Endothelial cell of umbilical vein (primary cell): ENCODE data around the gene RBMS3. TPM values are rescaled to one million over a fixed set of nuclear protein-coding genes. Genes with fewer than 3 reads are reported as not detected.

Source experiments
- BruUV-seq: library from RNA; stranded (reverse); fragments of 400-500 nt; replicated peaks from 2 replicates; lab custom pipeline; 2021; lab: Mats Ljungman, UMichigan
- CTCF ChIA-PET: fragments of 300-600, 350-600 bp; sonication (Branson Sonifier 250); formaldehyde crosslinking; loops from one replicate; lab custom pipeline; 2021; ENCODE audit warnings: antibody characterized with exemption, inconsistent platforms; lab: Charles Lee
- POLR2A ChIA-PET: fragments of 300-600, 350-600 bp; sonication (Branson Sonifier 250); formaldehyde crosslinking; loops from one replicate; lab custom pipeline; 2021; ENCODE audit warnings: antibody characterized with exemption, inconsistent platforms; lab: Charles Lee
- DNase-seq: peaks from one replicate; pipeline ENCODE4 v3.0.0-alpha.2; 2011; ENCODE audit warnings: low read depth, low spot score
- FAIRE-seq: peaks from 2 replicates; lab custom pipeline; 2011; peaks lifted over from hg19 to GRCh38; lab: Jason Lieb, UNC
- H2AFZ ChIP-seq: 2 replicates; pipeline ENCODE4 v1.6.0; 2012; ENCODE audit warnings: low read depth, low read length, control low read depth, inconsistent platforms
- H3K27ac ChIP-seq: 2 replicates; pipeline ENCODE4 v1.5.1; 2011; ENCODE audit warnings: low read depth, mild to moderate bottlenecking, control low read depth, low read length, moderate library complexity; ENCODE audit not compliant: insufficient read depth
- H3K27me3 ChIP-seq, 2 experiments: 2 replicates each; pipeline versions ENCODE4 v1.6.0 to v1.6.1; 2011; ENCODE audit warnings: low read length in 2 of 2, mixed read lengths in 1 of 2; ENCODE audit not compliant: control insufficient read depth in 2 of 2, insufficient read depth in 2 of 2
- H3K36me3 ChIP-seq, 2 experiments: 2 replicates in 1 of 2; 3 replicates in 1 of 2; pipeline ENCODE4 v1.5.1; 2011; ENCODE audit warnings: low read length in 2 of 2, mild to moderate bottlenecking in 1 of 2, moderate library complexity in 1 of 2; ENCODE audit not compliant: control insufficient read depth in 2 of 2, insufficient read depth in 2 of 2; ENCODE audit errors: extremely low read depth in 1 of 2
- H3K4me1 ChIP-seq: 3 replicates; pipeline ENCODE4 v1.5.1; 2011; ENCODE audit warnings: mild to moderate bottlenecking, low read length; ENCODE audit not compliant: control insufficient read depth, insufficient read depth; ENCODE audit errors: extremely low read depth
- H3K4me2 ChIP-seq: 2 replicates; pipeline ENCODE4 v1.6.1; 2011; ENCODE audit warnings: low read length, control low read depth, mixed read lengths; ENCODE audit not compliant: insufficient read depth
- H3K4me3 ChIP-seq, 3 experiments: fragments of 200-600 bp in 1 of 3; sonication (generic), shearing (Covaris generic) in 1 of 3; replicated peaks in 1 of 3; 2 replicates each; pipeline ENCODE4 v1.5.1; 2011 to 2016; ENCODE audit warnings: control low read depth in 3 of 3, low read length in 3 of 3, mild to moderate bottlenecking in 2 of 3, inconsistent platforms in 1 of 3, low read depth in 1 of 3, moderate library complexity in 1 of 3; ENCODE audit not compliant: insufficient read depth in 1 of 3
- H3K79me2 ChIP-seq: 2 replicates; pipeline ENCODE4 v1.6.0; 2012; ENCODE audit warnings: low read length, inconsistent platforms; ENCODE audit not compliant: control insufficient read depth, insufficient read depth
- H3K9ac ChIP-seq: replicated peaks from 2 replicates; pipeline ENCODE3; 2011; ENCODE audit warnings: low read length, control low read depth; ENCODE audit not compliant: insufficient read depth; ENCODE audit errors: extremely low read depth
- H3K9me1 ChIP-seq: replicated peaks from 3 replicates; pipeline ENCODE4 v1.6.0; 2011; ENCODE audit warnings: mild to moderate bottlenecking, low read length; ENCODE audit not compliant: control insufficient read depth, insufficient read depth; ENCODE audit errors: extremely low read depth
- H3K9me3 ChIP-seq: replicated peaks from 2 replicates; pipeline ENCODE4 v1.5.1; 2012; ENCODE audit warnings: low read length, inconsistent platforms; ENCODE audit not compliant: control insufficient read depth, insufficient read depth
- H4K20me1 ChIP-seq: replicated peaks from 2 replicates; pipeline ENCODE3; 2011; ENCODE audit warnings: mild to moderate bottlenecking, low read length; ENCODE audit not compliant: control insufficient read depth, insufficient read depth; ENCODE audit errors: extremely low read depth
- EZH2 ChIP-seq: IDR thresholded peaks from 2 replicates; pipeline ENCODE4 v1.6.1; 2012; ENCODE audit warnings: borderline replicate concordance, low read depth, mild to moderate bottlenecking, moderate library complexity, low read length, inconsistent platforms; ENCODE audit not compliant: severe bottlenecking
- FOS ChIP-seq: IDR thresholded peaks from 2 replicates; pipeline ENCODE4 v1.6.1; 2011; ENCODE audit warnings: mild to moderate bottlenecking, low read length, moderate library complexity, borderline replicate concordance; ENCODE audit not compliant: insufficient read depth
- GATA2 ChIP-seq: IDR thresholded peaks from 2 replicates; pipeline ENCODE4 v1.7.0; 2011; ENCODE audit warnings: low read depth, mild to moderate bottlenecking, moderate library complexity, mixed read lengths, low read length; ENCODE audit not compliant: insufficient read length, insufficient read depth
- JUN ChIP-seq: IDR thresholded peaks from 2 replicates; pipeline ENCODE4 v1.6.1; 2011; ENCODE audit warnings: borderline replicate concordance, low read depth; ENCODE audit not compliant: insufficient read length, insufficient read depth
- MYC ChIP-seq: IDR thresholded peaks from one replicate; pipeline ENCODE4 v1.6.1; 2011; ENCODE audit warnings: mild to moderate bottlenecking, low read depth, low read length
- POLR2A ChIP-seq: IDR thresholded peaks from 2 replicates; pipeline ENCODE4 v1.6.1; 2012; ENCODE audit warnings: low read depth, mild to moderate bottlenecking, control low read depth, low read length
- POLR2AphosphoS5 ChIP-seq: IDR thresholded peaks from 2 replicates; pipeline ENCODE4 v1.6.1; 2012; ENCODE audit warnings: low read depth, mild to moderate bottlenecking, control low read depth, low read length, moderate library complexity; ENCODE audit not compliant: insufficient read depth
- dilution Hi-C: fragments of 300-500 bp; cut with MboI; formaldehyde crosslinking; loops from one replicate; pipeline ENCODE4 v1.15.0; 2019; ENCODE audit warnings: low sequenced_read_pairs; ENCODE audit not compliant: extremely low pct_ligation_motif_present
- intact Hi-C: fragments of 100-400 bp; cut with micrococcal nuclease; formaldehyde crosslinking; loops from one replicate; pipeline ENCODE4 v1.10.0; 2022
- polyA plus RNA-seq, 4 experiments: library from polyadenylated mRNA; depleted of rRNA in 3 of 4; stranded (reverse) in 3 of 4; unstranded in 1 of 4; fragments of >200 nt; gene quantifications; 2 replicates each; pipeline versions ENCODE4 v1.2.1 to v1.2.3, GENCODE V29; 2011 to 2012; ENCODE audit warnings: missing spikeins in 1 of 4
- total RNA-seq: library from RNA; stranded (reverse); gene quantifications from 2 replicates; pipeline ENCODE4 v1.2.3, GENCODE V29; 2021
- TF ChIP-seq, protein P1 (sequence below), 2 donors: IDR thresholded peaks; 1 replicate in 1 of 2; 2 replicates in 1 of 2; pipeline ENCODE4 v1.5.1; 2011; ENCODE audit warnings: low read length in 2 of 2, mild to moderate bottlenecking in 2 of 2, moderate library complexity in 2 of 2, control low read depth in 1 of 2, inconsistent platforms in 1 of 2, low read depth in 1 of 2; ENCODE audit not compliant: insufficient read depth in 1 of 2; ENCODE audit errors: extremely low read depth in 1 of 2
- TF ChIP-seq, protein P2 (sequence below): IDR thresholded peaks from 2 replicates; pipeline ENCODE4 v1.6.1; 2011; ENCODE audit not compliant: insufficient read depth, insufficient read length

The RBMS3 gene
- total and polyA plus RNA-seq, 2 donors (not counting 3 experiments of a cell fraction or from before 2014, with no cell fraction given): 13.6 to 42.3 TPM

DNA sequence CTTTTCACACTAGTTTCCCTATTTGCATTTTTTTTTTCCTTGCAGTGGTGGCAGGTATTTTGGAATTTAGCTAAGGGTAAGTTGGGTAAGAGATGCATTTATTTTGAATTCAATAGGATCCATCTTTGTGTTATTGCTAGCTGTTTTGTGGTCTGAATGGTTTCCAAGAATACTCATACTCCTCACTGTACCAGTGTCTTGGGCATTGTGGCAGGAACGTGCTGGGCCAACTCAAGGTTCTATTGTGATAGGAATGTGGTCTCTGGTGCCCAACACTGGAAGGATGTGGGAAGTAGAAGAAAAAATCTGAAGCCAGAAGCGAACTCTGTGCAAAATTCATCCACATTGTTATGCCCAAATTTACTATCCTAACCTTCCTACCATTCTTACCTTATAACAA, 135.6 kb downstream of the RBMS3 start:
- H3K27me3 ChIP-seq: no peaks in the 10 kb centered on the region
- H2AFZ ChIP-seq: no peak overlapping the region
- no peaks in the 10 kb centered on the region for H3K36me3 ChIP-seq
- no peak overlapping the region for H3K27ac ChIP-seq
- dilution Hi-C loops: no loop called here
- no peaks in the 10 kb centered on the region for H3K9me1 ChIP-seq
- H4K20me1 ChIP-seq: no peaks in the 10 kb centered on the region
- no peak overlapping the region for H3K4me2 ChIP-seq
- no peaks in the 10 kb centered on the region for H3K9me3 ChIP-seq
- POLR2A ChIA-PET: no interaction called here
- TF ChIP-seq, protein P1, sequence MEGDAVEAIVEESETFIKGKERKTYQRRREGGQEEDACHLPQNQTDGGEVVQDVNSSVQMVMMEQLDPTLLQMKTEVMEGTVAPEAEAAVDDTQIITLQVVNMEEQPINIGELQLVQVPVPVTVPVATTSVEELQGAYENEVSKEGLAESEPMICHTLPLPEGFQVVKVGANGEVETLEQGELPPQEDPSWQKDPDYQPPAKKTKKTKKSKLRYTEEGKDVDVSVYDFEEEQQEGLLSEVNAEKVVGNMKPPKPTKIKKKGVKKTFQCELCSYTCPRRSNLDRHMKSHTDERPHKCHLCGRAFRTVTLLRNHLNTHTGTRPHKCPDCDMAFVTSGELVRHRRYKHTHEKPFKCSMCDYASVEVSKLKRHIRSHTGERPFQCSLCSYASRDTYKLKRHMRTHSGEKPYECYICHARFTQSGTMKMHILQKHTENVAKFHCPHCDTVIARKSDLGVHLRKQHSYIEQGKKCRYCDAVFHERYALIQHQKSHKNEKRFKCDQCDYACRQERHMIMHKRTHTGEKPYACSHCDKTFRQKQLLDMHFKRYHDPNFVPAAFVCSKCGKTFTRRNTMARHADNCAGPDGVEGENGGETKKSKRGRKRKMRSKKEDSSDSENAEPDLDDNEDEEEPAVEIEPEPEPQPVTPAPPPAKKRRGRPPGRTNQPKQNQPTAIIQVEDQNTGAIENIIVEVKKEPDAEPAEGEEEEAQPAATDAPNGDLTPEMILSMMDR (IDR thresholded peaks at IDR 0.05; ENCODE audit: extremely low read depth in 1 of 2, insufficient read depth in 1 of 2, low read depth in 1 of 2, low read length in 2 of 2): no peak
- TF ChIP-seq POLR2A: no peak
- no peak for TF ChIP-seq EZH2
- no peak for TF ChIP-seq JUN
- no peak for TF ChIP-seq FOS
- TF ChIP-seq, protein P2, sequence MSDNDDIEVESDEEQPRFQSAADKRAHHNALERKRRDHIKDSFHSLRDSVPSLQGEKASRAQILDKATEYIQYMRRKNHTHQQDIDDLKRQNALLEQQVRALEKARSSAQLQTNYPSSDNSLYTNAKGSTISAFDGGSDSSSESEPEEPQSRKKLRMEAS: no peak
- TF ChIP-seq GATA2: no peak
- TF ChIP-seq POLR2AphosphoS5: no peak
- TF ChIP-seq MYC: no peak
- CTCF ChIA-PET: interaction anchor here (0.6 to 2.2 kb wide), 3 partner anchors 10 to 36 kb away, joined by 3 to 6 read pairs (median 3); no protein-coding TSS in a partner anchor
- no peaks in the 10 kb centered on the region for H3K79me2 ChIP-seq
- DNase-seq (no peak), FAIRE-seq (no peak)
- intact Hi-C loops: no loop called here
- H3K4me3 ChIP-seq: no peak overlapping the region
- BruUV-seq: no TSS peak
- H3K4me1 ChIP-seq: peaks cover 5% of the 10 kb centered on the region
- H3K9ac ChIP-seq: no peak overlapping the region
